HL-60 (cell line): Measurements from ENCODE around the gene CHSY1.

Experiments
- POLR2AphosphoS5 ChIP-seq: IDR thresholded peaks from 2 replicates; pipeline ENCODE4 v1.6.1; 2012; ENCODE audit warnings: low read depth
- SPI1 ChIP-seq: IDR thresholded peaks from 2 replicates; pipeline ENCODE4 v1.6.1; 2012; ENCODE audit warnings: low read depth, mild to moderate bottlenecking, borderline replicate concordance
- TF ChIP-seq, protein P1 (sequence below): IDR thresholded peaks from one replicate; pipeline ENCODE4 v1.5.1; 2011; ENCODE audit warnings: low read length, control low read depth, inconsistent platforms; ENCODE audit not compliant: insufficient read depth
- TF ChIP-seq, protein P2 (sequence below): IDR thresholded peaks from 2 replicates; pipeline ENCODE4 v1.6.1; 2012; ENCODE audit warnings: low read depth; ENCODE audit not compliant: insufficient replicate concordance

DNA sequence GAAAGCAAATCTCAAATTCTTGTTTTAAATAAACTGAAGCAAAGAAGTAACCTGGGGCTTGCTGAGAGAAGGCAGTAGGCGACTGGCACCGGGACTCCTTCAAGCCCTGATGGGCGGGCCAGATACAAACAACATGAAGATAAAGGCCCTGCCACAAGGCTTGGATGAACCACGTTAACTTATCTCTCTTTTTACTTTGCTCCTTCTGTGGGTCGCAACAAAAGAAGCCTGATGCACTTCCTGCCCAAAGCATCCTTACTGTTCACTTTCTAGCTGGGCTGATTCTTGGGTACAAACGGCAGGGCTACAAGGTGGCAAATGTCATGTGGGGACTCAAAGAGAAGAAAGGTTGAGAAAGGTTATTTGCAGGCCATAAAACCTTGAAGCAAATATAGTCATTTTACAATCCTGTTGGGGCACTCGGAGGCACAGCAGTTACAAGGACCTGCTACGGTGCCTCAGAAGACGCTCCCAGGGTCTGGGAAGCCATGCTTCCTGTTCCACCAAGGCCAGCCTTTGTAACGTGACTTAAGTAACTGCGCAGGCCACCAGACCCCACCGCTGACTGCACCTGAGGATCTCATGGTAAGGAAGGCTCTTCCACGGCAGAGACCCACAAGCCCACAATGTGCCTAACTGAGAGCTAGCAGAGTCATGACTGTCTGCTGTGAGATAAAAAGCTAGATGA is 71.1 kb downstream of the CHSY1 start:
- TF ChIP-seq, protein P1, sequence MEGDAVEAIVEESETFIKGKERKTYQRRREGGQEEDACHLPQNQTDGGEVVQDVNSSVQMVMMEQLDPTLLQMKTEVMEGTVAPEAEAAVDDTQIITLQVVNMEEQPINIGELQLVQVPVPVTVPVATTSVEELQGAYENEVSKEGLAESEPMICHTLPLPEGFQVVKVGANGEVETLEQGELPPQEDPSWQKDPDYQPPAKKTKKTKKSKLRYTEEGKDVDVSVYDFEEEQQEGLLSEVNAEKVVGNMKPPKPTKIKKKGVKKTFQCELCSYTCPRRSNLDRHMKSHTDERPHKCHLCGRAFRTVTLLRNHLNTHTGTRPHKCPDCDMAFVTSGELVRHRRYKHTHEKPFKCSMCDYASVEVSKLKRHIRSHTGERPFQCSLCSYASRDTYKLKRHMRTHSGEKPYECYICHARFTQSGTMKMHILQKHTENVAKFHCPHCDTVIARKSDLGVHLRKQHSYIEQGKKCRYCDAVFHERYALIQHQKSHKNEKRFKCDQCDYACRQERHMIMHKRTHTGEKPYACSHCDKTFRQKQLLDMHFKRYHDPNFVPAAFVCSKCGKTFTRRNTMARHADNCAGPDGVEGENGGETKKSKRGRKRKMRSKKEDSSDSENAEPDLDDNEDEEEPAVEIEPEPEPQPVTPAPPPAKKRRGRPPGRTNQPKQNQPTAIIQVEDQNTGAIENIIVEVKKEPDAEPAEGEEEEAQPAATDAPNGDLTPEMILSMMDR = no peak
- TF ChIP-seq POLR2AphosphoS5 (no peak), SPI1 (no peak)
- TF ChIP-seq, protein P2, sequence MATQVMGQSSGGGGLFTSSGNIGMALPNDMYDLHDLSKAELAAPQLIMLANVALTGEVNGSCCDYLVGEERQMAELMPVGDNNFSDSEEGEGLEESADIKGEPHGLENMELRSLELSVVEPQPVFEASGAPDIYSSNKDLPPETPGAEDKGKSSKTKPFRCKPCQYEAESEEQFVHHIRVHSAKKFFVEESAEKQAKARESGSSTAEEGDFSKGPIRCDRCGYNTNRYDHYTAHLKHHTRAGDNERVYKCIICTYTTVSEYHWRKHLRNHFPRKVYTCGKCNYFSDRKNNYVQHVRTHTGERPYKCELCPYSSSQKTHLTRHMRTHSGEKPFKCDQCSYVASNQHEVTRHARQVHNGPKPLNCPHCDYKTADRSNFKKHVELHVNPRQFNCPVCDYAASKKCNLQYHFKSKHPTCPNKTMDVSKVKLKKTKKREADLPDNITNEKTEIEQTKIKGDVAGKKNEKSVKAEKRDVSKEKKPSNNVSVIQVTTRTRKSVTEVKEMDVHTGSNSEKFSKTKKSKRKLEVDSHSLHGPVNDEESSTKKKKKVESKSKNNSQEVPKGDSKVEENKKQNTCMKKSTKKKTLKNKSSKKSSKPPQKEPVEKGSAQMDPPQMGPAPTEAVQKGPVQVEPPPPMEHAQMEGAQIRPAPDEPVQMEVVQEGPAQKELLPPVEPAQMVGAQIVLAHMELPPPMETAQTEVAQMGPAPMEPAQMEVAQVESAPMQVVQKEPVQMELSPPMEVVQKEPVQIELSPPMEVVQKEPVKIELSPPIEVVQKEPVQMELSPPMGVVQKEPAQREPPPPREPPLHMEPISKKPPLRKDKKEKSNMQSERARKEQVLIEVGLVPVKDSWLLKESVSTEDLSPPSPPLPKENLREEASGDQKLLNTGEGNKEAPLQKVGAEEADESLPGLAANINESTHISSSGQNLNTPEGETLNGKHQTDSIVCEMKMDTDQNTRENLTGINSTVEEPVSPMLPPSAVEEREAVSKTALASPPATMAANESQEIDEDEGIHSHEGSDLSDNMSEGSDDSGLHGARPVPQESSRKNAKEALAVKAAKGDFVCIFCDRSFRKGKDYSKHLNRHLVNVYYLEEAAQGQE = no peak
